Activated CD4-positive, alpha-beta T cell treated with anti-CD3 and anti-CD28 coated beads for 36 hours (primary cell): Measurements from ENCODE around the gene ASB5. TPM values are rescaled to one million over a fixed set of nuclear protein-coding genes. Genes with fewer than 3 reads are reported as not detected.

Source experiments
- ATAC-seq: fragments of 200-7000 bp; cut with Tn5 transposase; one replicate; pipeline ENCODE4 v1.10.0; 2021; ENCODE audit warnings: mild to moderate bottlenecking, moderate library complexity
- CTCF ChIA-PET: fragments of 350-600 bp; sonication (Branson Sonifier 250); formaldehyde crosslinking; loops from one replicate; lab custom pipeline; 2021; ENCODE audit warnings: antibody characterized with exemption; lab: Charles Lee
- POLR2A ChIA-PET: fragments of 350-600 bp; sonication (Branson Sonifier 250); formaldehyde crosslinking; loops from one replicate; lab custom pipeline; 2021; ENCODE audit warnings: antibody characterized with exemption, inconsistent platforms; lab: Charles Lee
- DNase-seq: peaks from one replicate; pipeline ENCODE4 v3.0.0-alpha.2; 2020
- H3K27ac Mint-ChIP-seq: one replicate; pipeline ENCODE4 v1.8.0; 2021; ENCODE audit warnings: mixed read lengths
- H3K27me3 Mint-ChIP-seq: one replicate; pipeline ENCODE4 v1.8.0; 2021; ENCODE audit warnings: mixed read lengths
- H3K36me3 Mint-ChIP-seq: one replicate; pipeline ENCODE4 v1.8.0; 2021; ENCODE audit warnings: low read depth, mixed read lengths
- H3K4me1 Mint-ChIP-seq: one replicate; pipeline ENCODE4 v1.8.0; 2021; ENCODE audit warnings: mixed read lengths
- H3K4me3 Mint-ChIP-seq: one replicate; pipeline ENCODE4 v1.8.0; 2021; ENCODE audit warnings: mild to moderate bottlenecking, moderate library complexity, mixed read lengths
- H3K9me3 Mint-ChIP-seq: one replicate; pipeline ENCODE4 v1.8.0; 2021; ENCODE audit warnings: low read depth, mixed read lengths
- intact Hi-C, 2 experiments: fragments of 100-400 bp; cut with DNase I in 1 of 2; cut with micrococcal nuclease in 1 of 2; formaldehyde crosslinking; loops; one replicate each; pipeline versions ENCODE4 v1.14.2 to v1.15.1; 2022 to 2024; cut with DNase I, micrococcal nuclease
- total RNA-seq, 2 experiments: library from RNA; stranded (reverse); gene quantifications; one replicate each; pipeline ENCODE4 v1.2.3, GENCODE V29; 2021

ASB5 gene
- total RNA-seq, 2 experiments from 2014 or later = not detected

- H3K4me3 Mint-ChIP-seq = no peak overlapping the region
- no peaks in the 10 kb centered on the region for H3K9me3 Mint-ChIP-seq
- ChIA-PET POLR2A (no interaction called here), CTCF (no interaction called here)
- ATAC-seq = no peak
- H3K36me3 Mint-ChIP-seq = no peaks in the 10 kb centered on the region
- H3K27me3 Mint-ChIP-seq = peaks cover 15% of the 10 kb centered on the region
- H3K4me1 Mint-ChIP-seq = no peaks in the 10 kb centered on the region
- intact Hi-C loops = no loop called here
- DNase-seq = no peak
- H3K27ac Mint-ChIP-seq = no peak overlapping the region
Measured at GRCh38 chr4:176256921-176257320, 12.1 kb downstream of the ASB5 start.

- Mint-ChIP-seq H3K27me3 (peaks cover 9% of the 10 kb centered on the region), H3K9me3 (no peaks in the 10 kb centered on the region), H3K36me3 (no peaks in the 10 kb centered on the region), H3K4me1 (no peaks in the 10 kb centered on the region), H3K4me3 (no peak overlapping the region), H3K27ac (no peak overlapping the region)
- DNase-seq = no peak
- ChIA-PET CTCF (no interaction called here), POLR2A (no interaction called here)
- intact Hi-C loops = no loop called here
- ATAC-seq = no peak
Measured at GRCh38 chr4:176242764-176243347, 26.2 kb downstream of the ASB5 start.

DNA sequence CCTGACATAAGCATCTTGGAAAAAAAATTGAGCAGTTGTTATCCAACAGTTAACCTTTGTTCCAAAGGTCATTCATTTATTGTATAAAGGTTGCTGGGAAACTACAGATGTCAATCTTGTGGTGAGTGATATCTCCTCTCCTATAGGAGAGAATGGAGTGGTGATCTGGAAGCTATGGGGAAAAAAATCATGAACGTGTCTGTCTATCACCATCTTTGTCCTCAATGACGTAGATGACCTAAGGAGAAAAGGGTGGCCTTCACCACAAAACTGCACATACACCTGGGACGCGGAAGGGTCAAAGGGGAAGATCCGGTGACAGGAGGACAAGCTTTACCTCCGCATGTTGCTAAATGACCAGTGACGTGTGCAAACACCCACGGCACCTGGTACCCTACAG, 27.3 kb downstream of the ASB5 start:
- no peak for ATAC-seq
- Mint-ChIP-seq H3K36me3 (no peaks in the 10 kb centered on the region), H3K9me3 (no peaks in the 10 kb centered on the region)

GRCh38 chr4:176238826-176239225, 30.2 kb downstream of the ASB5 start:
- Mint-ChIP-seq H3K27ac (no peak overlapping the region), H3K4me3 (no peak overlapping the region), H3K36me3 (no peaks in the 10 kb centered on the region), H3K9me3 (no peaks in the 10 kb centered on the region), H3K4me1 (no peaks in the 10 kb centered on the region), H3K27me3 (peaks cover 10% of the 10 kb centered on the region)
- DNase-seq (no peak), ATAC-seq (no peak)
- intact Hi-C loops = no loop called here
- ChIA-PET CTCF (no interaction called here), POLR2A (no interaction called here)

More for the DNA sequence above, 27.3 kb downstream of the ASB5 start:
- Mint-ChIP-seq H3K27ac (no peak overlapping the region), H3K4me3 (no peak overlapping the region), H3K4me1 (no peaks in the 10 kb centered on the region), H3K27me3 (peaks cover 12% of the 10 kb centered on the region)
- ChIA-PET POLR2A (no interaction called here), CTCF (no interaction called here)
- intact Hi-C loops = no loop called here
- DNase-seq = no peak

DNA sequence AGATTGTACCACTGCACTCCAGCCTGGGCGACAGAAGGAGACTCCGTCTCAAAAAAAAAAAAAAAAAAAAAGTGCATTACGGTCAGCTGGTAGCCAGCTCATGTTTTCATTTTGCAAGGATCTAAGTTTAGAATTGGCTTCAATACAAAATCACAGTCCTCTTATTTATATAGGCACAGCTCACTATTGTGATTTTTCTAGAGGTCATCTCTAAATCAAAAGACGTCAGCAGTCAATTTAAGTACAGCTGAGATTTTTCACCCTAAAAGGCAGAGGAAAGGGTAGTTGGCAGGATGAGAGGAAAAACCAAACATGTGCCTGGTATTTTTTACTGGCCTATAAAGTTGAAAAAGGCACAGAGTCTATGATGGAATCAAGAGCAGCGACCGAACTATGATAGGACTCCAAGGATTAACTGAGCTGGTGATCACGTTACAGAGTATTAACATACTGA, 30.8 kb downstream of the ASB5 start:
- no peak for ATAC-seq
- Mint-ChIP-seq H3K4me3 (no peak overlapping the region), H3K36me3 (no peaks in the 10 kb centered on the region), H3K9me3 (no peaks in the 10 kb centered on the region), H3K27ac (no peak overlapping the region), H3K4me1 (no peaks in the 10 kb centered on the region), H3K27me3 (peaks cover 10% of the 10 kb centered on the region)
- no peak for DNase-seq
- ChIA-PET CTCF (interaction anchor here (0.6 to 0.7 kb wide), 2 partner anchors 99 to 944 kb away, joined by 3 read pairs; no protein-coding TSS in a partner anchor), POLR2A (no interaction called here)
- intact Hi-C loops = no loop called here

- ChIA-PET POLR2A (no interaction called here), CTCF (no interaction called here)
- ATAC-seq (no peak), DNase-seq (no peak)
- Mint-ChIP-seq H3K4me1 (no peaks in the 10 kb centered on the region), H3K27me3 (peaks cover 10% of the 10 kb centered on the region), H3K4me3 (no peak overlapping the region), H3K36me3 (no peaks in the 10 kb centered on the region), H3K27ac (no peak overlapping the region), H3K9me3 (no peaks in the 10 kb centered on the region)
- intact Hi-C loops = no loop called here
Measured at GRCh38 chr4:176236946-176237345, 32.1 kb downstream of the ASB5 start.

- ChIA-PET POLR2A (no interaction called here), CTCF (interaction anchor here (1.3 kb wide), 1 partner anchor 79 kb away, joined by 4 read pairs; no protein-coding TSS in a partner anchor)
- Mint-ChIP-seq H3K27me3 (peaks cover 9% of the 10 kb centered on the region), H3K36me3 (no peaks in the 10 kb centered on the region), H3K9me3 (no peaks in the 10 kb centered on the region), H3K4me3 (no peak overlapping the region), H3K4me1 (no peaks in the 10 kb centered on the region), H3K27ac (no peak overlapping the region)
- DNase-seq (no peak), ATAC-seq (no peak)
- intact Hi-C loops = no loop called here
Measured at GRCh38 chr4:176230836-176231235, 38.2 kb downstream of the ASB5 start.

DNA sequence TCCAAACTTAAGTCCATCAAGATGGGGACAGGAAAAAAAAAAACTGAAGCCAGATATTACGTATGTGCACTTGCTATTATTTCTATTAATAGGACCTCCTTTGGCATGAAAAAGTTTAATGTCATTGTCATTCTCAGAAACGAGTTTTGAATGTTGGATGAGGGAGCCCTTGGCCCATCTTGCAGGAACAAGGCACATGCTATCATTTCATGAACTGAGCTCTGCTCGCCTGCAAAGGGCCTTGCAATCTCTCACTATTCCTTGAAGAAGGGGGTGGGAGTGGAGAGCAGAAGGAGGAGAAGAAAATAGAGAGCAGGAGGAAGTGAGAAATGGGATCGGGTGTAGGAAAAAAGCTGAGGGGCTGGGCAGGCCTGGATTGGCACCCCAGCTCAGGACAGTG, 39.4 kb downstream of the ASB5 start:
- no peak overlapping the region for H3K4me3 Mint-ChIP-seq
- no peaks in the 10 kb centered on the region for H3K4me1 Mint-ChIP-seq
- DNase-seq = no peak
- ATAC-seq = no peak
- ChIA-PET POLR2A (no interaction called here), CTCF (interaction anchor here (1.3 kb wide), 1 partner anchor 78 kb away, joined by 4 read pairs; no protein-coding TSS in a partner anchor)
- intact Hi-C loops = no loop called here
- no peaks in the 10 kb centered on the region for H3K9me3 Mint-ChIP-seq
- H3K27ac Mint-ChIP-seq = no peak overlapping the region
- H3K27me3 Mint-ChIP-seq = peaks cover 12% of the 10 kb centered on the region
- H3K36me3 Mint-ChIP-seq = no peaks in the 10 kb centered on the region

- POLR2A ChIA-PET = no interaction called here
- Mint-ChIP-seq H3K27me3 (peaks cover 8% of the 10 kb centered on the region), H3K36me3 (no peaks in the 10 kb centered on the region), H3K9me3 (no peaks in the 10 kb centered on the region), H3K4me1 (no peaks in the 10 kb centered on the region), H3K27ac (no peak overlapping the region), H3K4me3 (no peak overlapping the region)
- no peak for DNase-seq
- intact Hi-C loops = no loop called here
- ATAC-seq = no peak
- CTCF ChIA-PET = interaction anchor here (0.9 kb wide), 1 partner anchor 11 kb away, joined by 4 read pairs; no protein-coding TSS in a partner anchor
Measured at GRCh38 chr4:176226736-176227135, 42.3 kb downstream of the ASB5 start.

GRCh38 chr4:176223561-176223960, 45.5 kb downstream of the ASB5 start:
- Mint-ChIP-seq H3K4me1 (no peaks in the 10 kb centered on the region), H3K27me3 (peaks cover 6% of the 10 kb centered on the region), H3K36me3 (no peaks in the 10 kb centered on the region), H3K27ac (no peak overlapping the region), H3K4me3 (no peak overlapping the region), H3K9me3 (no peaks in the 10 kb centered on the region)
- DNase-seq (no peak), ATAC-seq (no peak)
- CTCF ChIA-PET = no interaction called here
- intact Hi-C loops = no loop called here
- POLR2A ChIA-PET = no interaction called here

DNA sequence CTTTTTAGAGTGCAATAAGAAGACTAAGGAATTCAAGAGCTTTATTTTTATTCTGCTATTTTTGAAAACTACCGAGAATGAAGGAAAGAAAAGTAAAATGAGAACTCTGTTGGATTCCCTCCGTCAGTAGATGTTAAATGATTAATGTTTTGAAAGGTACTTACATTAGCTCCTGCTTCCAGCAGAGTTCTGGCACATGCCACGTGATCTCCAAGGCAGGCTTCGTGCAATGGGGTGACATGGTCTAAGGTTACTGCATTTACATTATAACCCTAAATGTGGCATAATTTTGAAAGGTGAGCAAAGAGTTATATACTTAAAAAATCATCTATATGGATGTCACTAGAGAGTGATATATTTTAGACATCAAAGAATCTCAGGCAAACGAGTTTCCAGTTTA, 46.9 kb downstream of the ASB5 start:
- Mint-ChIP-seq H3K27ac (no peak overlapping the region), H3K4me3 (no peak overlapping the region), H3K4me1 (no peaks in the 10 kb centered on the region), H3K27me3 (peaks cover 6% of the 10 kb centered on the region), H3K36me3 (no peaks in the 10 kb centered on the region), H3K9me3 (no peaks in the 10 kb centered on the region)
- DNase-seq (no peak), ATAC-seq (no peak)
- POLR2A ChIA-PET = no interaction called here
- intact Hi-C loops = no loop called here
- CTCF ChIA-PET = no interaction called here

DNA sequence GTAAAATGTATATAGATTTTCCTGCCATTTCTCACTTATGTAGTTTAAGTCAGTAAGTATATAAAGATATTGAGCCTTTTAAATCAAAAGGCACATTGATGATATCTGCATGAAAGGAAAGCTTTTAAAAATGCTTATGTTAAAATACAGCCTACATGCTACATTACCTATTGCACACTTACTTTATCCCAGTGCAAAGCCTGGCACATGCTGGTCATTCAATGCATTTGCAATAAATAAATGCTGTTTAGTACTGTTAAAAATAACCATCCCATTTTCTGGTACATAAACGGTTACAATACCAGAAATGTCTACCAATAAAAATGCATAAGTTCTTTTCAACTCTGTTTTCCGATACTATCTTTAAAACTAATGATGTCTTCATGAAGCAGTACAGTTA, 51.5 kb downstream of the ASB5 start:
- H3K4me3 Mint-ChIP-seq = no peak overlapping the region
- H3K27me3 Mint-ChIP-seq = peaks cover 4% of the 10 kb centered on the region
- H3K4me1 Mint-ChIP-seq = no peaks in the 10 kb centered on the region
- no peak for DNase-seq
- no peak overlapping the region for H3K27ac Mint-ChIP-seq
- intact Hi-C loops = no loop called here
- H3K9me3 Mint-ChIP-seq = no peaks in the 10 kb centered on the region
- CTCF ChIA-PET = interaction anchor here (1.2 kb wide), 1 partner anchor 123 kb away, joined by 5 read pairs; no protein-coding TSS in a partner anchor
- ATAC-seq = no peak
- POLR2A ChIA-PET = interaction anchor here (0.7 kb wide), 1 partner anchor 117 kb away, joined by 3 read pairs; no protein-coding TSS in a partner anchor
- H3K36me3 Mint-ChIP-seq = no peaks in the 10 kb centered on the region
